Mammary epithelial cell (primary cell): ENCODE measurements around the gene SPATA7.

Experiments used
- CTCF ChIP-seq, 2 donors: IDR thresholded peaks in 1 of 2; conservative IDR thresholded peaks in 1 of 2; 2 replicates each; pipeline ENCODE4 v1.5.1; 2011 to 2012; ENCODE audit warnings: inconsistent platforms in 2 of 2, low read length in 2 of 2, mild to moderate bottlenecking in 2 of 2, control low read depth in 1 of 2, low read depth in 1 of 2; ENCODE audit not compliant: insufficient read depth in 1 of 2; ENCODE audit errors: extremely low read depth in 1 of 2
- EZH2 ChIP-seq: IDR thresholded peaks from 2 replicates; pipeline ENCODE4 v1.6.1; 2012; ENCODE audit warnings: low read length, inconsistent platforms, borderline replicate concordance

GRCh38 chr14:88420187-88420586 lies 34.7 kb downstream of the SPATA7 start:
- TF ChIP-seq CTCF (conservative IDR thresholded peaks at IDR 0.05 in 1 of 2, IDR thresholded peaks at IDR 0.05 in 1 of 2; ENCODE audit: extremely low read depth in 1 of 2, insufficient read depth in 1 of 2, low read depth in 1 of 2, low read length in 2 of 2) (no peak), EZH2 (no peak)
